ENCODE data around the gene ZMPSTE24. TPM values are rescaled to one million over a fixed set of nuclear protein-coding genes. Genes with fewer than 3 reads are reported as not detected.

The ZMPSTE24 gene
- total and polyA plus RNA-seq, 12 donors: 14.2 to 100 (median 42.2) TPM

GRCh38 chr1:40300249-40300567 lies 42.2 kb downstream of the ZMPSTE24 start:
- DNase-seq: no peak
- Histone ChIP-seq H3K27ac (no peak overlapping the region), H3K4me3 (no peak overlapping the region), H3K9me3 (replicated peaks in 1 of 3) (no peaks in the 10 kb centered on the region), H3K36me3 (replicated peaks in 1 of 2) (no peaks in the 10 kb centered on the region), H3K27me3 (no peaks in the 10 kb centered on the region), H3K4me1 (replicated peaks in 1 of 2) (no peaks in the 10 kb centered on the region)
- WGBS, 4 donors: 81 to 91% (median 88%) methylated on average over 1 of the region's 1 CpG; no CpG with 5 or more reads in 1 of the 4 donors
- intact Hi-C loops (cut with DNase I): no loop called here
- no peak for TF ChIP-seq CTCF (IDR thresholded peaks at IDR 0.05)
- no peak for TF ChIP-seq POLR2A (IDR thresholded peaks at IDR 0.05)

- Histone ChIP-seq H3K36me3 (replicated peaks in 1 of 2) (no peaks in the 10 kb centered on the region), H3K9me3 (replicated peaks in 1 of 3) (no peaks in the 10 kb centered on the region), H3K27ac (no peak overlapping the region), H3K4me3 (no peak overlapping the region), H3K4me1 (replicated peaks in 1 of 2) (no peaks in the 10 kb centered on the region), H3K27me3 (no peaks in the 10 kb centered on the region)
- intact Hi-C loops (cut with DNase I): no loop called here
- TF ChIP-seq CTCF (IDR thresholded peaks at IDR 0.05) (no peak), POLR2A (IDR thresholded peaks at IDR 0.05) (no peak)
- DNase-seq: peak in 1 of 7 donors; percentile 14
- WGBS, 4 donors: 88 to 94% (median 93%) methylated on average over 9 of the region's 9 CpGs
Measured at GRCh38 chr1:40300651-40301050, 42.6 kb downstream of the ZMPSTE24 start.

- no peak overlapping the region for H3K27ac ChIP-seq
- no peaks in the 10 kb centered on the region for H3K36me3 ChIP-seq (replicated peaks in 1 of 2)
- no peaks in the 10 kb centered on the region for H3K4me1 ChIP-seq (replicated peaks in 1 of 2)
- TF ChIP-seq POLR2A (IDR thresholded peaks at IDR 0.05) (no peak), CTCF (IDR thresholded peaks at IDR 0.05) (no peak)
- DNase-seq: peak in 1 of 7 donors; percentile 29
- WGBS, 4 donors: 88 to 96% (median 94%) methylated on average over 10 of the region's 10 CpGs
- intact Hi-C loops (cut with DNase I): no loop called here
- H3K27me3 ChIP-seq: no peaks in the 10 kb centered on the region
- H3K9me3 ChIP-seq (replicated peaks in 1 of 3): no peaks in the 10 kb centered on the region
- no peak overlapping the region for H3K4me3 ChIP-seq
Measured at GRCh38 chr1:40301066-40301465, 43.0 kb downstream of the ZMPSTE24 start.

- intact Hi-C loops (cut with DNase I): no loop called here
- TF ChIP-seq CTCF (IDR thresholded peaks at IDR 0.05) (no peak), POLR2A (IDR thresholded peaks at IDR 0.05) (no peak)
Measured at GRCh38 chr1:40301541-40302299, 43.7 kb downstream of the ZMPSTE24 start.

More at GRCh38 chr1:40301541-40302299, 43.7 kb downstream of the ZMPSTE24 start:
- DNase-seq: peak in 1 of 7 donors; percentile 29
- Histone ChIP-seq H3K4me3 (no peak overlapping the region), H3K27me3 (no peaks in the 10 kb centered on the region), H3K4me1 (replicated peaks in 1 of 2) (no peaks in the 10 kb centered on the region), H3K9me3 (replicated peaks in 1 of 3) (no peaks in the 10 kb centered on the region), H3K27ac (no peak overlapping the region), H3K36me3 (replicated peaks in 1 of 2) (no peaks in the 10 kb centered on the region)
- 82 to 93% (median 92%) methylated on average over 8 to 12 of the region's 12 CpGs for WGBS, 4 donors

All from adrenal gland (tissue), 12 donors.